HepG2 (cell line): ENCODE measurements around the gene C3orf18. TPM values are rescaled to one million over a fixed set of nuclear protein-coding genes. Genes with fewer than 3 reads are reported as not detected.

ENCODE experiments used
- AHDC1 ChIP-seq: sonication (generic); formaldehyde crosslinking; IDR thresholded peaks from 2 replicates; pipeline ENCODE4 v1.5.1; 2020; ENCODE audit warnings: mild to moderate bottlenecking, missing genetic modification reagents, borderline replicate concordance
- BORCS8-MEF2B ChIP-seq: sonication (generic); formaldehyde crosslinking; IDR thresholded peaks from 2 replicates; pipeline ENCODE4 v1.8.0; 2022; ENCODE audit warnings: mild to moderate bottlenecking, missing genetic modification reagents
- CENPX ChIP-seq: sonication (generic); formaldehyde crosslinking; IDR thresholded peaks from 2 replicates; pipeline ENCODE4 v1.9.0; 2021; ENCODE audit warnings: mild to moderate bottlenecking, missing genetic modification reagents, moderate library complexity
- DRAP1 ChIP-seq: IDR thresholded peaks from 2 replicates; pipeline ENCODE4 v1.6.1; 2016; ENCODE audit warnings: missing genetic modification reagents, missing compliant biosample characterization
- E2F5 ChIP-seq: sonication (generic); formaldehyde crosslinking; conservative IDR thresholded peaks from 2 replicates; pipeline ENCODE4 v1.4.0; 2020; ENCODE audit warnings: missing genetic modification reagents
- JUN ChIP-seq: sonication (generic); formaldehyde crosslinking; IDR thresholded peaks from 2 replicates; pipeline ENCODE4 v1.4.0; 2020; ENCODE audit warnings: mild to moderate bottlenecking, missing genetic modification reagents
- KDM5B ChIP-seq: sonication (generic); formaldehyde crosslinking; IDR thresholded peaks from 2 replicates; pipeline ENCODE4 v1.4.0; 2020; ENCODE audit warnings: missing genetic modification reagents, mild to moderate bottlenecking, borderline replicate concordance
- KLF12 ChIP-seq: sonication (generic); formaldehyde crosslinking; IDR thresholded peaks from 2 replicates; pipeline ENCODE4 v1.4.0; 2020; ENCODE audit warnings: missing genetic modification reagents, borderline replicate concordance
- MTF2 ChIP-seq: sonication (generic); formaldehyde crosslinking; IDR thresholded peaks from 2 replicates; pipeline ENCODE4 v1.5.0; 2020; ENCODE audit warnings: missing genetic modification reagents, borderline replicate concordance
- POLR2AphosphoS2 ChIP-seq: IDR thresholded peaks from 2 replicates; pipeline ENCODE4 v1.6.1; 2011; ENCODE audit warnings: low read depth, low read length, improper control_type of control experiment
- RBM22 ChIP-seq: fragments of 200-400 bp; formaldehyde crosslinking; optimal IDR thresholded peaks from 2 replicates; pipeline ENCODE3; 2017; ENCODE audit warnings: mild to moderate bottlenecking, low read length, moderate library complexity
- REL ChIP-seq: sonication (generic); formaldehyde crosslinking; conservative IDR thresholded peaks from 2 replicates; pipeline ENCODE4 v1.8.0; 2022; ENCODE audit warnings: mild to moderate bottlenecking, missing genetic modification reagents, moderate library complexity
- RFX1 ChIP-seq: fragments of 450-650 bp; IDR thresholded peaks from 2 replicates; pipeline ENCODE4 v1.6.1; 2017
- TFAP4 ChIP-seq: sonication (generic); IDR thresholded peaks from 2 replicates; pipeline ENCODE4 v1.6.1; 2016; ENCODE audit warnings: low read depth, borderline replicate concordance
- YEATS4 ChIP-seq: sonication (generic); formaldehyde crosslinking; IDR thresholded peaks from 2 replicates; pipeline ENCODE4 v1.4.0; 2020; ENCODE audit warnings: missing genetic modification reagents, borderline replicate concordance
- ZFP82 ChIP-seq: sonication (generic); formaldehyde crosslinking; IDR thresholded peaks from 2 replicates; pipeline ENCODE4 v1.5.1; 2020; ENCODE audit warnings: mild to moderate bottlenecking, missing genetic modification reagents, borderline replicate concordance
- ZKSCAN8 ChIP-seq: IDR thresholded peaks from 2 replicates; pipeline ENCODE4 v1.6.1; 2016; ENCODE audit warnings: borderline replicate concordance, missing genetic modification reagents, missing compliant biosample characterization
- ZNF567 ChIP-seq: sonication (generic); formaldehyde crosslinking; IDR thresholded peaks from 2 replicates; pipeline ENCODE4 v1.8.1; 2023; ENCODE audit warnings: mild to moderate bottlenecking, missing genetic modification reagents, borderline replicate concordance
- ZNF569 ChIP-seq: sonication (generic); formaldehyde crosslinking; IDR thresholded peaks from 2 replicates; pipeline ENCODE4 v1.5.0; 2020; ENCODE audit warnings: mild to moderate bottlenecking, missing genetic modification reagents, moderate library complexity, borderline replicate concordance
- ZNF776 ChIP-seq: sonication (generic); formaldehyde crosslinking; IDR thresholded peaks from 2 replicates; pipeline ENCODE4 v1.4.0; 2020; ENCODE audit warnings: mild to moderate bottlenecking, missing genetic modification reagents
- ZNF83 ChIP-seq: sonication (generic); formaldehyde crosslinking; IDR thresholded peaks from 2 replicates; pipeline ENCODE4 v1.4.0; 2020; ENCODE audit warnings: missing genetic modification reagents, mild to moderate bottlenecking, borderline replicate concordance
- ZNF891 ChIP-seq: sonication (generic); formaldehyde crosslinking; IDR thresholded peaks from 2 replicates; pipeline ENCODE4 v1.5.0; 2020; ENCODE audit warnings: mild to moderate bottlenecking, missing genetic modification reagents
- polyA plus RNA-seq, 8 experiments: library from polyadenylated mRNA; depleted of rRNA in 3 of 8; stranded (reverse) in 7 of 8; unstranded in 1 of 8; fragments of >200 nt; fragmentation: Illumina TruSeq in 4 of 8; extraction: Trizol in 4 of 8; gene quantifications; 2 replicates each; pipeline versions ENCODE4 v1.2.1 to v1.2.3, GENCODE V29; 2011 to 2016; ENCODE audit warnings: low read depth in 4 of 8, missing spikeins in 1 of 8, mixed read lengths in 1 of 8; ENCODE audit not compliant: insufficient read depth in 1 of 8
- total RNA-seq, 5 experiments: library from RNA; depleted of rRNA; stranded (reverse); fragments of >200 nt; fragmentation: Illumina TruSeq; extraction: Trizol; gene quantifications; 2 replicates each; pipeline ENCODE4 v1.2.3, GENCODE V29; 2016; ENCODE audit warnings: low read depth in 1 of 5

C3orf18 gene
- total and polyA plus RNA-seq, 2 of the 13 experiments (the other 11 are each of a cell fraction or from before 2014, with no cell fraction given) = 1.6 to 4.8 TPM

- TF ChIP-seq AHDC1 (CRISPR knock-in tag) = peak; percentile 62; the same call in 1 of the 2 replicates
- TF ChIP-seq ZNF891 (CRISPR knock-in tag) = 0 out of 2 replicates have a peak, but pooled peaks have one; percentile 64
- TF ChIP-seq ZKSCAN8 = peak; percentile 42; the same call in 1 of the 2 replicates
- TF ChIP-seq RFX1 = no peak
- TF ChIP-seq CENPX = no peak
- TF ChIP-seq REL = no peak
- no peak; the same call in 1 of the 2 replicates for TF ChIP-seq ZNF567 (CRISPR knock-in tag)
- no peak for TF ChIP-seq MTF2 (CRISPR knock-in tag)
- TF ChIP-seq ZNF776 (CRISPR knock-in tag) = 0 out of 2 replicates have a peak, but pooled peaks have one; percentile 64
- no peak for TF ChIP-seq ZNF83 (CRISPR knock-in tag)
- TF ChIP-seq POLR2AphosphoS2 = no peak
- no peak for TF ChIP-seq ZNF569 (CRISPR knock-in tag)
- peak; percentile 92 for TF ChIP-seq ZFP82 (CRISPR knock-in tag)
- no peak; the same call in 1 of the 2 replicates for TF ChIP-seq KDM5B (CRISPR knock-in tag)
- peak; percentile 43; the same call in 1 of the 2 replicates for TF ChIP-seq BORCS8-MEF2B (CRISPR knock-in tag)
- TF ChIP-seq KLF12 = peak; percentile 57; the same call in 1 of the 2 replicates
- no peak for TF ChIP-seq RBM22
- TF ChIP-seq YEATS4 (CRISPR knock-in tag) = peak; percentile 98
- TF ChIP-seq JUN (CRISPR knock-in tag) = 0 out of 2 replicates have a peak, but pooled peaks have one; percentile 24
- TF ChIP-seq E2F5 (CRISPR knock-in tag) = no peak
- peak; percentile 36; the same call in 1 of the 2 replicates for TF ChIP-seq TFAP4
- TF ChIP-seq DRAP1 (CRISPR knock-in tag) = no peak
These were observed 1.6 kb upstream of the C3orf18 start, which contains the start of gene HEMK1 (continued) for GRCh38 chr3:50568947-50569749.
